B cell (primary cell): ENCODE results near the gene GPR87. TPM values are rescaled to one million over a fixed set of nuclear protein-coding genes. Genes with fewer than 3 reads are reported as not detected.

ENCODE experiments used
- ATAC-seq: fragments of 200-7000 bp; cut with Tn5 transposase; one replicate; pipeline ENCODE4 v1.10.0; 2021; ENCODE audit warnings: low read depth, mild to moderate bottlenecking, moderate number of reproducible peaks, moderate library complexity
- CTCF ChIA-PET: fragments of 350-600 bp; sonication (Branson Sonifier 250); formaldehyde crosslinking; loops from one replicate; lab custom pipeline; 2021; ENCODE audit warnings: antibody characterized with exemption, inconsistent platforms; lab: Charles Lee
- POLR2A ChIA-PET: fragments of 350-600 bp; sonication (Branson Sonifier 250); formaldehyde crosslinking; loops from one replicate; lab custom pipeline; 2021; ENCODE audit warnings: antibody characterized with exemption; lab: Charles Lee
- DNase-seq: peaks from one replicate; pipeline ENCODE4 v3.0.0; 2013
- H2AFZ ChIP-seq: 2 replicates; pipeline ENCODE4 v1.6.1; 2012; ENCODE audit warnings: mild to moderate bottlenecking, low read depth, low read length; ENCODE audit not compliant: insufficient read depth, poor library complexity, severe bottlenecking
- H3K27ac ChIP-seq, 2 donors: 1 replicate in 1 of 2; 2 replicates in 1 of 2; pipeline ENCODE4 v1.5.1; 2012 to 2013; ENCODE audit warnings: low read length in 2 of 2, mild to moderate bottlenecking in 2 of 2, moderate library complexity in 1 of 2
- H3K27me3 ChIP-seq, 4 experiments: fragments of 200-600 bp in 1 of 4; sonication (generic) in 1 of 4; replicated peaks in 1 of 4; 1 replicate in 2 of 4; 2 replicates in 2 of 4; pipeline versions ENCODE4 v1.6.1 to v1.7.0; 2013 to 2016; ENCODE audit warnings: low read length in 3 of 4, mild to moderate bottlenecking in 2 of 4, mixed read lengths in 1 of 4, moderate library complexity in 1 of 4; ENCODE audit not compliant: insufficient read depth in 4 of 4, control insufficient read depth in 3 of 4; ENCODE audit errors: control extremely low read depth in 1 of 4
- H3K36me3 ChIP-seq, 2 experiments: replicated peaks in 1 of 2; 1 replicate in 1 of 2; 2 replicates in 1 of 2; pipeline versions ENCODE4 v1.6.1 to v1.7.1; 2013; ENCODE audit warnings: low read length in 1 of 2; ENCODE audit not compliant: insufficient read depth in 2 of 2, control insufficient read depth in 1 of 2; ENCODE audit errors: control extremely low read depth in 1 of 2, extremely low read depth in 1 of 2
- H3K4me1 ChIP-seq, 2 donors: fragments of 200-600 bp in 1 of 2; sonication (generic) in 1 of 2; 1 replicate in 1 of 2; 2 replicates in 1 of 2; pipeline versions ENCODE4 v1.5.1 to v1.6.1; 2013 to 2017; ENCODE audit warnings: low read length in 2 of 2; ENCODE audit not compliant: control insufficient read depth in 2 of 2, insufficient read depth in 2 of 2
- H3K4me2 ChIP-seq: replicated peaks from 2 replicates; pipeline ENCODE3; 2012; ENCODE audit warnings: mild to moderate bottlenecking, low read depth, low read length; ENCODE audit not compliant: poor library complexity, severe bottlenecking
- H3K4me3 ChIP-seq, 5 experiments: fragments of 200-600 bp in 1 of 5; sonication (generic) in 1 of 5; 1 replicate in 3 of 5; 2 replicates in 2 of 5; pipeline versions ENCODE4 v1.5.1 to v1.7.0; 2011 to 2016; ENCODE audit warnings: low read length in 4 of 5, mild to moderate bottlenecking in 4 of 5, low read depth in 2 of 5, control low read depth in 1 of 5, moderate library complexity in 1 of 5; ENCODE audit not compliant: insufficient read depth in 1 of 5; ENCODE audit errors: control extremely low read depth in 1 of 5, extremely low read depth in 1 of 5
- H3K79me2 ChIP-seq: fragments of 200-600 bp; sonication (generic); one replicate; pipeline ENCODE4 v1.6.0; 2016; ENCODE audit warnings: low read length; ENCODE audit not compliant: control insufficient read depth, insufficient read depth
- H3K9ac ChIP-seq: fragments of 200-600 bp; sonication (generic); 2 replicates; pipeline ENCODE4 v1.6.1; 2017; ENCODE audit warnings: mild to moderate bottlenecking, low read length, moderate library complexity
- H3K9me3 ChIP-seq, 3 donors: one replicate each; pipeline versions ENCODE4 v1.6.1 to v1.7.1; 2013; ENCODE audit warnings: low read length in 2 of 3; ENCODE audit not compliant: control insufficient read depth in 2 of 3, insufficient read depth in 1 of 3; ENCODE audit errors: control extremely low read depth in 1 of 3
- H4K20me1 ChIP-seq: 2 replicates; pipeline ENCODE4 v1.6.0; 2012; ENCODE audit warnings: mild to moderate bottlenecking, low read length; ENCODE audit not compliant: insufficient read depth, control insufficient read depth, poor library complexity, severe bottlenecking
- H3K27ac Mint-ChIP-seq: one replicate; pipeline ENCODE4 v1.8.0; 2021; ENCODE audit warnings: mixed read lengths
- H3K27me3 Mint-ChIP-seq: one replicate; pipeline ENCODE4 v1.8.0; 2021; ENCODE audit warnings: mixed read lengths
- H3K4me1 Mint-ChIP-seq: one replicate; pipeline ENCODE4 v1.8.0; 2021; ENCODE audit warnings: mixed read lengths
- H3K4me3 Mint-ChIP-seq: one replicate; pipeline ENCODE4 v1.8.0; 2021; ENCODE audit warnings: mixed read lengths
- H3K9me3 Mint-ChIP-seq: one replicate; pipeline ENCODE4 v1.8.0; 2022; ENCODE audit warnings: mixed read lengths; ENCODE audit not compliant: insufficient read depth
- EZH2 ChIP-seq: IDR thresholded peaks from 2 replicates; pipeline ENCODE4 v1.6.1; 2012; ENCODE audit warnings: borderline replicate concordance, low read depth, mild to moderate bottlenecking, moderate library complexity, low read length; ENCODE audit not compliant: insufficient read depth, poor library complexity, severe bottlenecking
- WGBS: methylation state at CpG from one replicate; pipeline ENCODE4 v1.1.5; 2013; ENCODE audit warnings: missing lambda C conversion rate; ENCODE audit not compliant: insufficient coverage; 5-methylcytosine and 5-hydroxymethylcytosine counted together
- intact Hi-C: fragments of 100-400 bp; cut with micrococcal nuclease; formaldehyde crosslinking; loops from one replicate; pipeline ENCODE4 v1.10.0; 2022
- polyA plus RNA-seq: library from polyadenylated mRNA; depleted of rRNA; stranded (reverse); fragments of >200 nt; gene quantifications from 2 replicates; pipeline ENCODE4 v1.2.3, GENCODE V29; 2012
- total RNA-seq, 2 donors: library from RNA; stranded (reverse); fragments of 120-200 nt in 1 of 2; gene quantifications; 1 replicate in 1 of 2; 2 replicates in 1 of 2; pipeline versions ENCODE4 v1.2.3 to v1.2.4, GENCODE V29; 2013 to 2022
- TF ChIP-seq, protein P1 (sequence below): fragments of 200-600 bp; IDR thresholded peaks from one replicate; pipeline ENCODE4 v1.8.0; 2022; ENCODE audit warnings: antibody characterized with exemption, mild to moderate bottlenecking

The GPR87 gene
- total and polyA plus RNA-seq, 2 donors (not counting 1 experiment from before 2014, with no cell fraction given): not detected

DNA sequence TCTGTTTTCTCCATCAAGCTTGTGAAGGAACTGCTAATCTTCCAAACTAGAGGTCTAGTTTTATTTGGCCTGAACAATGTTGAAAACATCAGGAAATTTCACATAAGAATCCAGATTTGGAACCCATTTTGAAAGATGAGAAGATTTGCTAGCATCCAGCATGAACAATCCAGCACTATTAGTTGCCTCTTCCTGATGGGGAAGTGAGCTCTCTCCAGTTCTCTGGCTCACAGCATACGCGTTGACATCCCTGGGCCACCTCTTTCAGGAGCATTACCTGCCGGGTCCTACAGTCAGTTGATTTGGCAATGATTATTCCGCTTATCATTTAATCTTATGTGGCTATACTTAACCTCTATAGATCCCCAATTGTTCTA lies 10.9 kb downstream of the GPR87 start:
- Histone ChIP-seq H3K9me3 (no peaks in the 10 kb centered on the region), H3K36me3 (no peaks in the 10 kb centered on the region), H3K4me3 (no peak overlapping the region), H3K4me2 (no peak overlapping the region), H4K20me1 (no peaks in the 10 kb centered on the region), H3K79me2 (no peaks in the 10 kb centered on the region), H3K9ac (no peak overlapping the region), H3K27me3 (no peaks in the 10 kb centered on the region), H3K27ac (no peak overlapping the region), H2AFZ (no peak overlapping the region), H3K4me1 (no peaks in the 10 kb centered on the region)
- intact Hi-C loops: no loop called here
- DNase-seq (no peak), ATAC-seq (no peak)
- H3K27ac Mint-ChIP-seq: no peak overlapping the region
- no peaks in the 10 kb centered on the region for H3K9me3 Mint-ChIP-seq
- WGBS: 100% methylated on average over 3 of the region's 4 CpGs
- TF ChIP-seq, protein P1, sequence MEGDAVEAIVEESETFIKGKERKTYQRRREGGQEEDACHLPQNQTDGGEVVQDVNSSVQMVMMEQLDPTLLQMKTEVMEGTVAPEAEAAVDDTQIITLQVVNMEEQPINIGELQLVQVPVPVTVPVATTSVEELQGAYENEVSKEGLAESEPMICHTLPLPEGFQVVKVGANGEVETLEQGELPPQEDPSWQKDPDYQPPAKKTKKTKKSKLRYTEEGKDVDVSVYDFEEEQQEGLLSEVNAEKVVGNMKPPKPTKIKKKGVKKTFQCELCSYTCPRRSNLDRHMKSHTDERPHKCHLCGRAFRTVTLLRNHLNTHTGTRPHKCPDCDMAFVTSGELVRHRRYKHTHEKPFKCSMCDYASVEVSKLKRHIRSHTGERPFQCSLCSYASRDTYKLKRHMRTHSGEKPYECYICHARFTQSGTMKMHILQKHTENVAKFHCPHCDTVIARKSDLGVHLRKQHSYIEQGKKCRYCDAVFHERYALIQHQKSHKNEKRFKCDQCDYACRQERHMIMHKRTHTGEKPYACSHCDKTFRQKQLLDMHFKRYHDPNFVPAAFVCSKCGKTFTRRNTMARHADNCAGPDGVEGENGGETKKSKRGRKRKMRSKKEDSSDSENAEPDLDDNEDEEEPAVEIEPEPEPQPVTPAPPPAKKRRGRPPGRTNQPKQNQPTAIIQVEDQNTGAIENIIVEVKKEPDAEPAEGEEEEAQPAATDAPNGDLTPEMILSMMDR: no peak
- TF ChIP-seq EZH2: no peak
- no peak overlapping the region for H3K4me3 Mint-ChIP-seq
- no peaks in the 10 kb centered on the region for H3K4me1 Mint-ChIP-seq
- H3K27me3 Mint-ChIP-seq: peaks cover 2% of the 10 kb centered on the region
- CTCF ChIA-PET: interaction anchor here (1.2 kb wide), 1 partner anchor 21 kb away, joined by 3 read pairs; no protein-coding TSS in a partner anchor
- POLR2A ChIA-PET: no interaction called here

DNA sequence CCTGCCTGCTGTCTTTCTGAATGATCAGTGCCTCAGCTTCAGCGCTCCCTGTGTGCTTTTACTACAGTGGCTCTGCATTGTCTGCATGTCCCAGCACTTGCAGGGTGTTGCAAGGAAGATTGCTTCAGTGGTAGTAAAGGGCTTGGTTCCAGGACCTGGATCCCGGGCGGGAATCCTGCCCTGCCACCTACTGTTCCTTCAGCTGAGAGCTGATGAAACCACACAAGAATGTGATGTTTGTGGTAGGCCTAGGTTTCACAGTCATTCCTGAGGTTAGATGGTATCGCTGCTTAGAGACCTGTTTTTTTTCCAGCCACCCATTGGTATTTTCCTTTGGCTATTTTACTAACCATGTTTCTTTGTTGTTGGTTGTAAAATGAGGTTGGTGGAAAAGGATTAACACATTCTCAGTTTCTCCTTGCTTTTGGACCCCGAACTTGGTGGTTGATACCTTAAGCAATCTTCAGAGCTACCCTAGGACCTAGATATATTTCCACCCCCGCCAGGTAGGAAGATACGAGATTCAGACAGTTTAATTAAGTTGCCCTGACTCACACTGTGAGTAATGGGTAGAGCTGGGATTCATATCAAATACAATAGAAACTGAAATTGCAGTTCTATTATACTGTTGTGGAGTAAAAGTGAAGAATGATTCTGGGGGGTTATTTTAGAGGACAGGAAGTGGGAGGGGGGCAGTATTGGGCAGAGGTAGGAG lies 11.4 kb downstream of the GPR87 start:
- H3K27ac ChIP-seq: no peak overlapping the region
- Mint-ChIP-seq H3K27ac (no peak overlapping the region), H3K9me3 (no peaks in the 10 kb centered on the region), H3K4me3 (no peak overlapping the region), H3K27me3 (peaks cover 2% of the 10 kb centered on the region), H3K4me1 (no peaks in the 10 kb centered on the region)
- no peak overlapping the region for H3K4me2 ChIP-seq
- DNase-seq: no peak
- no peak overlapping the region for H3K9ac ChIP-seq
- intact Hi-C loops: no loop called here
- CTCF ChIA-PET: interaction anchor here (1.0 to 1.4 kb wide), 3 partner anchors 13 to 533 kb away, joined by 3 to 5 read pairs (median 3); no protein-coding TSS in a partner anchor
- no peak overlapping the region for H2AFZ ChIP-seq
- no peaks in the 10 kb centered on the region for H3K79me2 ChIP-seq
- no peaks in the 10 kb centered on the region for H3K4me1 ChIP-seq
- no peaks in the 10 kb centered on the region for H3K27me3 ChIP-seq
- POLR2A ChIA-PET: no interaction called here
- no peaks in the 10 kb centered on the region for H3K9me3 ChIP-seq
- no peak overlapping the region for H3K4me3 ChIP-seq
- no peaks in the 10 kb centered on the region for H4K20me1 ChIP-seq
- WGBS: 100% methylated on average over 1 of the region's 7 CpGs
- H3K36me3 ChIP-seq: no peaks in the 10 kb centered on the region
- no peak for TF ChIP-seq EZH2
- TF ChIP-seq, protein P1: no peak
- no peak for ATAC-seq
